ENCODE data around the gene MAD1L1. TPM values are rescaled to one million over a fixed set of nuclear protein-coding genes. Genes with fewer than 3 reads are reported as not detected.

MAD1L1 gene
- total and polyA plus RNA-seq, 4 donors: 12.8 to 20.7 (median 16.5) TPM

GRCh38 chr7:1844951-1845390, 387.8 kb downstream of the MAD1L1 start:
- Histone ChIP-seq H3K27me3 (ENCODE audit: control insufficient read depth in 4 of 4, insufficient read depth in 4 of 4, low read length in 3 of 4) (no peaks in the 10 kb centered on the region), H3K9ac (ENCODE audit: low read depth in 1 of 2, low read length in 2 of 2) (no peak overlapping the region), H3K27ac (ENCODE audit: low read depth in 1 of 2, low read length in 2 of 2) (no peak overlapping the region), H3K4me1 (ENCODE audit: control insufficient read depth in 4 of 4, insufficient read depth in 4 of 4, low read length in 3 of 4) (peaks cover 3 to 19% (median 9%) of the 10 kb centered on the region in 4 donors), H3K4me3 (ENCODE audit: low read depth in 1 of 3, low read length in 3 of 3) (no peak overlapping the region), H3K9me3 (ENCODE audit: control insufficient read depth in 4 of 4, low read length in 3 of 4) (no peaks in the 10 kb centered on the region), H3K36me3 (ENCODE audit: control insufficient read depth in 4 of 4, insufficient read depth in 3 of 4, low read depth in 1 of 4, low read length in 3 of 4) (peaks cover 0 to 2% (median 0%) of the 10 kb centered on the region in 4 donors)
- DNase-seq (ENCODE audit: low spot score): no peak
- TF ChIP-seq YY1 (IDR thresholded peaks at IDR 0.05): no peak
- TF ChIP-seq JUND (IDR thresholded peaks at IDR 0.05): no peak
- TF ChIP-seq RAD21 (IDR thresholded peaks at IDR 0.05): no peak
- TF ChIP-seq GABPA (IDR thresholded peaks at IDR 0.05 in 1 of 2, conservative IDR thresholded peaks at IDR 0.05 in 1 of 2): no peak
- TF ChIP-seq ATF3 (IDR thresholded peaks at IDR 0.05): no peak
- no peak for TF ChIP-seq SP1 (IDR thresholded peaks at IDR 0.05)
- TF ChIP-seq TAF1 (conservative IDR thresholded peaks at IDR 0.05): no peak
- no peak for TF ChIP-seq EGR1 (IDR thresholded peaks at IDR 0.05; ENCODE audit: low read depth in 2 of 2)
- no peak for TF ChIP-seq CTCF (IDR thresholded peaks at IDR 0.05; ENCODE audit: low read depth, low read length, missing input control)
- no peak for TF ChIP-seq MAX (IDR thresholded peaks at IDR 0.05)
- no peak for TF ChIP-seq REST (IDR thresholded peaks at IDR 0.05)
- no peak for TF ChIP-seq NR2F2 (IDR thresholded peaks at IDR 0.05)
- TF ChIP-seq RXRA (IDR thresholded peaks at IDR 0.05): no peak
- no peak for TF ChIP-seq FOXA1 (IDR thresholded peaks at IDR 0.05)
- WGBS: 95% methylated on average over 16 of the region's 16 CpGs

GRCh38 chr7:1844336-1844950, 388.3 kb downstream of the MAD1L1 start:
- Histone ChIP-seq H3K9me3 (ENCODE audit: control insufficient read depth in 4 of 4, low read length in 3 of 4) (no peaks in the 10 kb centered on the region), H3K9ac (ENCODE audit: low read depth in 1 of 2, low read length in 2 of 2) (no peak overlapping the region), H3K27me3 (ENCODE audit: control insufficient read depth in 4 of 4, insufficient read depth in 4 of 4, low read length in 3 of 4) (no peaks in the 10 kb centered on the region), H3K4me3 (ENCODE audit: low read depth in 1 of 3, low read length in 3 of 3) (no peak overlapping the region), H3K36me3 (ENCODE audit: control insufficient read depth in 4 of 4, insufficient read depth in 3 of 4, low read depth in 1 of 4, low read length in 3 of 4) (peaks cover 0 to 2% (median 0%) of the 10 kb centered on the region in 4 donors), H3K4me1 (ENCODE audit: control insufficient read depth in 4 of 4, insufficient read depth in 4 of 4, low read length in 3 of 4) (peaks cover 3 to 18% (median 9%) of the 10 kb centered on the region in 4 donors), H3K27ac (ENCODE audit: low read depth in 1 of 2, low read length in 2 of 2) (no peak overlapping the region)
- no peak for DNase-seq (ENCODE audit: low spot score)
- WGBS: 92% methylated on average over 26 of the region's 26 CpGs
- no peak for TF ChIP-seq TAF1 (conservative IDR thresholded peaks at IDR 0.05)
- no peak for TF ChIP-seq JUND (IDR thresholded peaks at IDR 0.05)
- no peak for TF ChIP-seq CTCF (IDR thresholded peaks at IDR 0.05; ENCODE audit: low read depth, low read length, missing input control)
- no peak for TF ChIP-seq GABPA (IDR thresholded peaks at IDR 0.05 in 1 of 2, conservative IDR thresholded peaks at IDR 0.05 in 1 of 2)
- TF ChIP-seq FOXA2 (IDR thresholded peaks at IDR 0.05): no peak
- no peak for TF ChIP-seq ZBTB33 (IDR thresholded peaks at IDR 0.05)
- TF ChIP-seq RAD21 (IDR thresholded peaks at IDR 0.05): no peak
- TF ChIP-seq HNF4A (conservative IDR thresholded peaks at IDR 0.05): no peak
- TF ChIP-seq MAX (IDR thresholded peaks at IDR 0.05): no peak
- no peak for TF ChIP-seq EGR1 (IDR thresholded peaks at IDR 0.05; ENCODE audit: low read depth in 2 of 2)
